Measurements from ENCODE around the gene GUCY2C.

GUCY2C gene

GRCh38 chr12:14647028-14647750, 49.2 kb downstream of the GUCY2C start:
- Histone ChIP-seq H3K4me1 (ENCODE audit: control insufficient read depth, insufficient read depth, low read length) (no peaks in the 10 kb centered on the region), H3K4me3 (ENCODE audit: low read length) (no peak overlapping the region), H3K9me3 (ENCODE audit: control insufficient read depth, low read length) (no peaks in the 10 kb centered on the region), H3K27me3 (ENCODE audit: control insufficient read depth, insufficient read depth, low read length) (no peaks in the 10 kb centered on the region), H3K36me3 (ENCODE audit: control insufficient read depth, insufficient read depth, low read length) (no peaks in the 10 kb centered on the region), H3K9ac (ENCODE audit: low read length) (no peak overlapping the region)

- Histone ChIP-seq H3K27me3 (ENCODE audit: control insufficient read depth, insufficient read depth, low read length) (no peaks in the 10 kb centered on the region), H3K9me3 (ENCODE audit: control insufficient read depth, low read length) (no peaks in the 10 kb centered on the region), H3K4me1 (ENCODE audit: control insufficient read depth, insufficient read depth, low read length) (no peaks in the 10 kb centered on the region), H3K36me3 (ENCODE audit: control insufficient read depth, insufficient read depth, low read length) (no peaks in the 10 kb centered on the region), H3K4me3 (ENCODE audit: low read length) (no peak overlapping the region), H3K9ac (ENCODE audit: low read length) (no peak overlapping the region)
These were observed 53.1 kb downstream of the GUCY2C start for GRCh38 chr12:14643251-14643650.

GRCh38 chr12:14638066-14638465, 58.3 kb downstream of the GUCY2C start:
- H3K4me1 ChIP-seq (ENCODE audit: control insufficient read depth, insufficient read depth, low read length) = no peaks in the 10 kb centered on the region
- H3K9me3 ChIP-seq (ENCODE audit: control insufficient read depth, low read length) = no peaks in the 10 kb centered on the region
- no peak overlapping the region for H3K9ac ChIP-seq (ENCODE audit: low read length)
- H3K36me3 ChIP-seq (ENCODE audit: control insufficient read depth, insufficient read depth, low read length) = no peaks in the 10 kb centered on the region
- no peaks in the 10 kb centered on the region for H3K27me3 ChIP-seq (ENCODE audit: control insufficient read depth, insufficient read depth, low read length)
- H3K4me3 ChIP-seq (ENCODE audit: low read length) = no peak overlapping the region

GRCh38 chr12:14635776-14636175, 60.6 kb downstream of the GUCY2C start:
- H3K27me3 ChIP-seq (ENCODE audit: control insufficient read depth, insufficient read depth, low read length) = no peaks in the 10 kb centered on the region
- H3K36me3 ChIP-seq (ENCODE audit: control insufficient read depth, insufficient read depth, low read length) = no peaks in the 10 kb centered on the region
- no peak overlapping the region for H3K9ac ChIP-seq (ENCODE audit: low read length)
- no peaks in the 10 kb centered on the region for H3K9me3 ChIP-seq (ENCODE audit: control insufficient read depth, low read length)
- H3K4me3 ChIP-seq (ENCODE audit: low read length) = no peak overlapping the region
- H3K4me1 ChIP-seq (ENCODE audit: control insufficient read depth, insufficient read depth, low read length) = no peaks in the 10 kb centered on the region

GRCh38 chr12:14630793-14631192, 65.6 kb downstream of the GUCY2C start:
- Histone ChIP-seq H3K27me3 (ENCODE audit: control insufficient read depth, insufficient read depth, low read length) (no peaks in the 10 kb centered on the region), H3K4me3 (ENCODE audit: low read length) (no peak overlapping the region), H3K36me3 (ENCODE audit: control insufficient read depth, insufficient read depth, low read length) (no peaks in the 10 kb centered on the region), H3K9ac (ENCODE audit: low read length) (no peak overlapping the region), H3K4me1 (ENCODE audit: control insufficient read depth, insufficient read depth, low read length) (no peaks in the 10 kb centered on the region), H3K9me3 (ENCODE audit: control insufficient read depth, low read length) (no peaks in the 10 kb centered on the region)

GRCh38 chr12:14629832-14630710, 66.3 kb downstream of the GUCY2C start:
- H3K9me3 ChIP-seq (ENCODE audit: control insufficient read depth, low read length) = no peaks in the 10 kb centered on the region
- H3K27me3 ChIP-seq (ENCODE audit: control insufficient read depth, insufficient read depth, low read length) = no peaks in the 10 kb centered on the region
- H3K4me1 ChIP-seq (ENCODE audit: control insufficient read depth, insufficient read depth, low read length) = no peaks in the 10 kb centered on the region
- no peak overlapping the region for H3K4me3 ChIP-seq (ENCODE audit: low read length)
- no peak overlapping the region for H3K9ac ChIP-seq (ENCODE audit: low read length)
- no peaks in the 10 kb centered on the region for H3K36me3 ChIP-seq (ENCODE audit: control insufficient read depth, insufficient read depth, low read length)

- H3K9ac ChIP-seq (ENCODE audit: low read length) = no peak overlapping the region
- H3K4me1 ChIP-seq (ENCODE audit: control insufficient read depth, insufficient read depth, low read length) = no peaks in the 10 kb centered on the region
- H3K27me3 ChIP-seq (ENCODE audit: control insufficient read depth, insufficient read depth, low read length) = no peaks in the 10 kb centered on the region
- no peaks in the 10 kb centered on the region for H3K9me3 ChIP-seq (ENCODE audit: control insufficient read depth, low read length)
- no peak overlapping the region for H3K4me3 ChIP-seq (ENCODE audit: low read length)
- no peaks in the 10 kb centered on the region for H3K36me3 ChIP-seq (ENCODE audit: control insufficient read depth, insufficient read depth, low read length)
These were observed 67.6 kb downstream of the GUCY2C start for GRCh38 chr12:14628771-14629170.

- no peak overlapping the region for H3K9ac ChIP-seq (ENCODE audit: low read length)
- H3K4me3 ChIP-seq (ENCODE audit: low read length) = no peak overlapping the region
- no peaks in the 10 kb centered on the region for H3K27me3 ChIP-seq (ENCODE audit: control insufficient read depth, insufficient read depth, low read length)
- H3K4me1 ChIP-seq (ENCODE audit: control insufficient read depth, insufficient read depth, low read length) = peaks cover 17% of the 10 kb centered on the region
- H3K9me3 ChIP-seq (ENCODE audit: control insufficient read depth, low read length) = no peaks in the 10 kb centered on the region
- no peaks in the 10 kb centered on the region for H3K36me3 ChIP-seq (ENCODE audit: control insufficient read depth, insufficient read depth, low read length)
These were observed 74.6 kb downstream of the GUCY2C start for GRCh38 chr12:14621826-14622225.

- peaks cover 18% of the 10 kb centered on the region for H3K4me1 ChIP-seq (ENCODE audit: control insufficient read depth, insufficient read depth, low read length)
- no peaks in the 10 kb centered on the region for H3K36me3 ChIP-seq (ENCODE audit: control insufficient read depth, insufficient read depth, low read length)
- no peaks in the 10 kb centered on the region for H3K9me3 ChIP-seq (ENCODE audit: control insufficient read depth, low read length)
- H3K4me3 ChIP-seq (ENCODE audit: low read length) = no peak overlapping the region
- H3K9ac ChIP-seq (ENCODE audit: low read length) = peak overlapping the region; percentile 44
- H3K27me3 ChIP-seq (ENCODE audit: control insufficient read depth, insufficient read depth, low read length) = no peaks in the 10 kb centered on the region
These were observed 76.5 kb downstream of the GUCY2C start for GRCh38 chr12:14619741-14620501.

- Histone ChIP-seq H3K4me1 (ENCODE audit: control insufficient read depth, insufficient read depth, low read length) (peaks cover 26% of the 10 kb centered on the region), H3K4me3 (ENCODE audit: low read length) (no peak overlapping the region), H3K36me3 (ENCODE audit: control insufficient read depth, insufficient read depth, low read length) (no peaks in the 10 kb centered on the region), H3K9me3 (ENCODE audit: control insufficient read depth, low read length) (no peaks in the 10 kb centered on the region), H3K9ac (ENCODE audit: low read length) (peak overlapping the region; percentile 9), H3K27me3 (ENCODE audit: control insufficient read depth, insufficient read depth, low read length) (no peaks in the 10 kb centered on the region)
These were observed 77.4 kb downstream of the GUCY2C start for GRCh38 chr12:14618983-14619382.

- Histone ChIP-seq H3K4me3 (ENCODE audit: low read length) (no peak overlapping the region), H3K27me3 (ENCODE audit: control insufficient read depth, insufficient read depth, low read length) (no peaks in the 10 kb centered on the region), H3K36me3 (ENCODE audit: control insufficient read depth, insufficient read depth, low read length) (no peaks in the 10 kb centered on the region), H3K9me3 (ENCODE audit: control insufficient read depth, low read length) (no peaks in the 10 kb centered on the region), H3K9ac (ENCODE audit: low read length) (no peak overlapping the region), H3K4me1 (ENCODE audit: control insufficient read depth, insufficient read depth, low read length) (peaks cover 41% of the 10 kb centered on the region)
These were observed 81.7 kb downstream of the GUCY2C start for GRCh38 chr12:14614704-14615121.

- Histone ChIP-seq H3K36me3 (ENCODE audit: control insufficient read depth, insufficient read depth, low read length) (no peaks in the 10 kb centered on the region), H3K9me3 (ENCODE audit: control insufficient read depth, low read length) (no peaks in the 10 kb centered on the region), H3K27me3 (ENCODE audit: control insufficient read depth, insufficient read depth, low read length) (no peaks in the 10 kb centered on the region), H3K4me3 (ENCODE audit: low read length) (no peak overlapping the region), H3K9ac (ENCODE audit: low read length) (no peak overlapping the region), H3K4me1 (ENCODE audit: control insufficient read depth, insufficient read depth, low read length) (peaks cover 32% of the 10 kb centered on the region)
These were observed 82.7 kb downstream of the GUCY2C start for GRCh38 chr12:14613718-14614117.
